ENCODE data around the gene LCNL1.

Gene LCNL1

DNA sequence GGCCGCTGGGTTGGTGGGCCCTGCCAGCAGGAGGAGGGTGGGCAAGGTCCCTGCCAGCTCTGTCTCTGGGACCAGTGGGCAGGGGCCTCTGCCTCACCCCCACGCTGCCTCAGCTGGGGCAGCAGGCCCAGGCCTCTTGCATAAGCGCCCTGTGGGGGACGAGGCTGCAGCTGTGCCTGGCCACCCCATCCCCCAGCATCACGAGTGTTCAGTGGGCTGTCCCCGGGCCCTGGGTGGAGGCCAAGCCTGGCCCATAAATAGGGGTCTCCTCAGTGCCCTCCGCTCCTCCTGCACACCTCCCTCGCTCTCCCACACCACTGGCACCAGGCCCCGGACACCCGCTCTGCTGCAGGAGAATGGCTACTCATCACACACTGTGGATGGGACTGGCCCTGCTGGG, 5.6 kb upstream of the LCNL1 start, which contains the start of gene PTGDS:
Gene PTGDS, plus strand, starts transcription at position 282 of the 400 bp plus-strand sequence. Its CDS starts 75 bp downstream, at position 357.
- no peak for DNase-seq

GRCh38 chr9:136977649-136978072, 5.1 kb upstream of the LCNL1 start:
- DNase-seq = no peak

GRCh38 chr9:136978073-136978864, 4.5 kb upstream of the LCNL1 start:
- DNase-seq = peak; percentile 76

GRCh38 chr9:136978865-136979544, 3.8 kb upstream of the LCNL1 start:
- no peak for DNase-seq

- DNase-seq = no peak
Measured at GRCh38 chr9:136979769-136980587, 2.8 kb upstream of the LCNL1 start.

- no peak for DNase-seq
Measured at GRCh38 chr9:136980669-136981478, 1.9 kb upstream of the LCNL1 start.

DNA sequence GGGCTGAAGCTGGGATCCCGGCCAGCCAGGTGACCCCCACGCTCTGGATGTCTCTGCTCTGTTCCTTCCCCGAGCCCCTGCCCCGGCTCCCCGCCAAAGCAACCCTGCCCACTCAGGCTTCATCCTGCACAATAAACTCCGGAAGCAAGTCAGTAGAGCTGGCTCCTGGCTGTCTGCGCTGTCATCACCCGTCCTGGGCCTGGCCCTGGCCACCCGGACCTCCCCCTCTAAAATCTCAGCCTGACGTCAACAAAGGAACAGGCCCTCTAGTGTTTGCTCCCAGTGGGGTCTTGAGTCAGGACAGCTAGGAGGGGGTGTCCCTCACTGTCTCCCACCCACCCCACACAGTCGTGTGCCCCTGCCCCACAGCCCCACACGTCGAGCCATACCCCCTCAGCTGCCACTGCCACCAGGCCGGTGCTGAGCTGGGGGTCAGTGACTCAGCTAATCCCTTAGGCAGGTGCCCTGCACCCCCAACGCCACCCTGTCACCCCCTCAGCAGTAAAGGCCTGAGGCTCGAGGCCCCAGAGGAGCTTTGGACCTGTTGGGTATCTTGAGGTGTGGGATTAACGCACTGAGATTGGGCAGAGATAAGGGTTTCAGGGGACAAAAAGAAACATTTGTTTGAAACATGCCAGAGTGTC, 1.1 kb upstream of the LCNL1 start:
- no peak for DNase-seq

GRCh38 chr9:136983167-136983566, 374 bp downstream of the LCNL1 start:
- DNase-seq = no peak

- DNase-seq = no peak
Measured at GRCh38 chr9:136983656-136984314, 992 bp downstream of the LCNL1 start.

DNA sequence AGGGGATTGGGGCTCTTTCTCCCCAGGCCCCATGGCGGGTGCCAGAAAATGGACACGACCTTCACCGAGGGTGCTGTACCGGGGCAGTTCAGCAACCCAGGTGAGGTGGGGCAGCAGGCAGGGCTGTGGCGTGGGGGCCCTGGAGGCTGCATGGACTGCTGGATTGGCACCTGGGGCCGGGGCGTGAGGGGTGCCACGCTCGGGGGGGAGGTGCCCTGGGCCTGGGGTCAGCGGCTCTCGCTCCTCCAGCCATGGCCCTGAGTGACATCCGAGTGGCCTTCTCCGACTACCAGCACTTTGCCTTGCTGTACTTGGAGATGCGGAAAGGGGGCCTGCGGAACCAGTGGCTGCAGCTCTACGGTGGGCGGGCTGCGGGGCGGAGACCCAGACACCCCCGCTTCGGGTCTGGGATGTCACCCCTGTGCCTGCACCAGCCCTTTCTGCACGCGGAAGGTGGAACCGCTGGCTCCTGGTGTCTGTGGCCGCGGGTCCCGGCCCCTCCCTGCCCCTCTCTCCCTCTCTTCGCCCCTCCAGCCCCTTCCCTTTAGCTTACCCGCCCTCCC, 1.8 kb downstream of the LCNL1 start:
- DNase-seq = no peak

- DNase-seq = peak; percentile 33
Measured at GRCh38 chr9:136985027-136985602, 2.3 kb downstream of the LCNL1 start.

- no peak for DNase-seq
Measured at GRCh38 chr9:136985853-136986252, 3.1 kb downstream of the LCNL1 start.

DNA sequence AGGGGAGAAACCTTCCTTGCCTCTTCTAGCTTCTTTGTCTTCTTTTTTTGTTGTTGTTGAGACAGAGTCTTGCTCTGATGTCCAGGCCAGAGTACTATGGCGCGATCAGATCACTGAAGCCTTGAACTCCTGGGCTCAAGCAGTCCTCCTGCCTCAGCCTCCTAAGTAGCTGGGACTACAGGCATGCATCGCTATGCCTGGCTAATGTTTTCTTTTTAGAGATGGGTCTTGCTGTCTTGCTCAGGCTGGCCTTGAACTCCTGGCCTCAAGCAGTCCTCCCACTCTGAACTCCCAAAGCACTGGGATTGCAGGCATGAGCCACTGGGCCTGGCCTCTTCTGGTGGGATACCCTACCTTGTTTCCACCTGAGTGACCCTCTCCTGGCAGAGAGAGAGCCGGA, 6.1 kb downstream of the LCNL1 start:
- no peak for DNase-seq

GRCh38 chr9:136990242-136990911, 7.6 kb downstream of the LCNL1 start:
- no peak for DNase-seq

GRCh38 chr9:136991993-136992818, 9.4 kb downstream of the LCNL1 start, which contains the start of gene PAXX:
Gene PAXX, plus strand, starts transcription at chr9:136992422. Its CDS starts 22 bp downstream, at chr9:136992444.
- peak; percentile 94 for DNase-seq

DNA sequence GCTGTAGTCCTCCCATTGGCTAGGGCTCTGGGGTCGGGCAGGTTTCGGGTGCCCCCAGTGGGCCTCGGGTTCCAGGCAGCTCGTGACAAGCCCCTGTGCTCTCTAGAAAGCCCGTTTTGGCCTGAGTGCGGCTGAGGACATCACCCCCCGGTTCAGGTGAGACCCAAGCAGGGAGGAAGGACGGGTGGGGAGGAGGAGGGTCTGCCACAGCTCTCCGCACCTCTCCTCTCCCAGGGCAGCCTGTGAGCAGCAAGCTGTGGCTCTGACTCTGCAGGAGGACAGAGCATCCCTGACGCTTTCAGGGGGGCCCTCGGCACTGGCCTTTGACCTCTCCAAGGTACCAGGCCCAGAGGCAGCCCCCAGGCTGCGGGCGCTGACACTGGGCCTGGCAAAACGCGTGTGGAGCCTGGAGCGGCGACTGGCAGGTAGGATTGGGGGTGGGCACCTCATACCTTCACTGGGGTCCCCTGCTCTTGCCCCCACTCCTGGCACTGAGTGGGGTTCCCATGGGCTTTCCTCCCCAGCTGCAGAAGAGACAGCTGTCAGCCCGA, 10.1 kb downstream of the LCNL1 start:
- DNase-seq = no peak

GRCh38 chr9:136994180-136994887, 11.5 kb downstream of the LCNL1 start:
- no peak for DNase-seq

DNA sequence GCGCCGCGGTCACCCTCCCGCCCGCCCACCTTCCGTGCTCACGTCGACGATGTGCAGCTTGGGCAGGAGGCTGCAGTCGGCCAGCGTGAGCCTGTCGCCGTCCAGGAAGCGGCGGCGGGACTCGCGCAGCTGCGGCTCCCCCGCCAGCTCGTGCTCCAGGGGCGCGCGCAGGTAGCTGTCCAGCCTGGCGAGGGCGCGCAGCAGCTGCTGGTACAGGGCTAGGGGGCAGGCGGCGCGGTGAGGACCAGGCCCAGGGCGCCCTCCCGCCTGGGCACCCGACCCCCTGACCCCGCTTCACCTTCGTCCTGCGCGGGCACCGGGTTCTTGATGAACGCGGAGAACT, 12.1 kb downstream of the LCNL1 start:
- no peak for DNase-seq

All from activated T-cell treated with anti-CD3 and anti-CD28 coated beads, Interleukin-2, amount 50 U/mL, for 1 hour (primary cell).